ENCODE results near the gene GAGE13.
"Not testable (repeated sequence)": the region's sequence is repeated elsewhere in the genome, so short reads cannot be mapped to it uniquely, and the experiment has no call there.

GAGE13 gene

GRCh38 chrX:49309401-49309981, 21.9 kb upstream of the GAGE13 start:
- peak overlapping the region; percentile 56 for H3K9ac ChIP-seq (ENCODE audit: insufficient read length, low read depth)

GRCh38 chrX:49310371-49310770, 21.0 kb upstream of the GAGE13 start:
- DNase-seq (ENCODE audit: low read depth, low spot score), result no peak
- no peak for TF ChIP-seq ZNF274 (IDR thresholded peaks at IDR 0.05; ENCODE audit: low read depth, low read length)
- no peak for TF ChIP-seq YY1 (IDR thresholded peaks at IDR 0.05; ENCODE audit: insufficient read depth, insufficient read length)
- TF ChIP-seq SUZ12 (IDR thresholded peaks at IDR 0.05; ENCODE audit: extremely low read depth, insufficient read depth, insufficient read length), result no peak
- no peaks in the 10 kb centered on the region for H3K27me3 ChIP-seq (ENCODE audit: insufficient read depth, insufficient read length)
- peaks cover 5% of the 10 kb centered on the region for H3K4me1 ChIP-seq (ENCODE audit: insufficient read depth, insufficient read length)
- H3K36me3 ChIP-seq (ENCODE audit: insufficient read depth, insufficient read length, low read length), result no peaks in the 10 kb centered on the region
- H3K9me3 ChIP-seq (ENCODE audit: insufficient read depth, low read length), result no peaks in the 10 kb centered on the region
- peak overlapping the region; percentile 56 for H3K9ac ChIP-seq (ENCODE audit: insufficient read length, low read depth)
- peak overlapping the region; percentile 5 for H3K4me3 ChIP-seq (ENCODE audit: insufficient read length, low read depth)

More at GRCh38 chrX:49309401-49309981, 21.9 kb upstream of the GAGE13 start:
- Histone ChIP-seq H3K9me3 (ENCODE audit: insufficient read depth, low read length) (no peaks in the 10 kb centered on the region), H3K4me3 (ENCODE audit: insufficient read length, low read depth) (no peak overlapping the region), H3K27me3 (ENCODE audit: insufficient read depth, insufficient read length) (no peaks in the 10 kb centered on the region), H3K36me3 (ENCODE audit: insufficient read depth, insufficient read length, low read length) (no peaks in the 10 kb centered on the region), H3K4me1 (ENCODE audit: insufficient read depth, insufficient read length) (peaks cover 5% of the 10 kb centered on the region)
- DNase-seq (ENCODE audit: low read depth, low spot score), result peak; percentile 33
- TF ChIP-seq SUZ12 (IDR thresholded peaks at IDR 0.05; ENCODE audit: extremely low read depth, insufficient read depth, insufficient read length) (no peak), ZNF274 (IDR thresholded peaks at IDR 0.05; ENCODE audit: low read depth, low read length) (no peak), YY1 (IDR thresholded peaks at IDR 0.05; ENCODE audit: insufficient read depth, insufficient read length) (no peak)

GRCh38 chrX:49312176-49312575, 19.2 kb upstream of the GAGE13 start:
- Histone ChIP-seq H3K9me3 (ENCODE audit: insufficient read depth, low read length) (no peaks in the 10 kb centered on the region), H3K4me1 (ENCODE audit: insufficient read depth, insufficient read length) (peaks cover 5% of the 10 kb centered on the region), H3K36me3 (ENCODE audit: insufficient read depth, insufficient read length, low read length) (no peaks in the 10 kb centered on the region), H3K27me3 (ENCODE audit: insufficient read depth, insufficient read length) (no peaks in the 10 kb centered on the region), H3K9ac (ENCODE audit: insufficient read length, low read depth) (no peak overlapping the region), H3K4me3 (ENCODE audit: insufficient read length, low read depth) (no peak overlapping the region)
- no peak for DNase-seq (ENCODE audit: low read depth, low spot score)
- no peak for TF ChIP-seq SUZ12 (IDR thresholded peaks at IDR 0.05; ENCODE audit: extremely low read depth, insufficient read depth, insufficient read length)
- TF ChIP-seq YY1 (IDR thresholded peaks at IDR 0.05; ENCODE audit: insufficient read depth, insufficient read length), result no peak
- no peak for TF ChIP-seq ZNF274 (IDR thresholded peaks at IDR 0.05; ENCODE audit: low read depth, low read length)

- Histone ChIP-seq H3K9ac (ENCODE audit: insufficient read length, low read depth) (no peak overlapping the region), H3K36me3 (ENCODE audit: insufficient read depth, insufficient read length, low read length) (no peaks in the 10 kb centered on the region), H3K9me3 (ENCODE audit: insufficient read depth, low read length) (no peaks in the 10 kb centered on the region), H3K4me3 (ENCODE audit: insufficient read length, low read depth) (no peak overlapping the region), H3K27me3 (ENCODE audit: insufficient read depth, insufficient read length) (no peaks in the 10 kb centered on the region), H3K4me1 (ENCODE audit: insufficient read depth, insufficient read length) (no peaks in the 10 kb centered on the region)
- DNase-seq (ENCODE audit: low read depth, low spot score), result no peak
- TF ChIP-seq YY1 (IDR thresholded peaks at IDR 0.05; ENCODE audit: insufficient read depth, insufficient read length) (no peak), ZNF274 (IDR thresholded peaks at IDR 0.05; ENCODE audit: low read depth, low read length) (no peak), SUZ12 (IDR thresholded peaks at IDR 0.05; ENCODE audit: extremely low read depth, insufficient read depth, insufficient read length) (no peak)
Observed at GRCh38 chrX:49316085-49316484, 15.3 kb upstream of the GAGE13 start.

- not testable (repeated sequence) for H3K36me3 ChIP-seq (ENCODE audit: insufficient read depth, insufficient read length, low read length); H3K9me3 ChIP-seq (ENCODE audit: insufficient read depth, low read length)
Observed at GRCh38 chrX:49321737-49322136, 9.6 kb upstream of the GAGE13 start, which contains the start of gene GAGE12J. TSS of gene GAGE12J (plus strand) at chrX:49322037. CDS start at chrX:49323194, 1,157 bp downstream.

GRCh38 chrX:49322266-49322665, 9.1 kb upstream of the GAGE13 start:
- H3K9me3 ChIP-seq (ENCODE audit: insufficient read depth, low read length); H3K4me3 ChIP-seq (ENCODE audit: insufficient read length, low read depth); H3K4me1 ChIP-seq (ENCODE audit: insufficient read depth, insufficient read length); DNase-seq (ENCODE audit: low read depth, low spot score); H3K27me3 ChIP-seq (ENCODE audit: insufficient read depth, insufficient read length); H3K36me3 ChIP-seq (ENCODE audit: insufficient read depth, insufficient read length, low read length); H3K9ac ChIP-seq (ENCODE audit: insufficient read length, low read depth): not testable (repeated sequence)

More at GRCh38 chrX:49321737-49322136, 9.6 kb upstream of the GAGE13 start, which contains the start of gene GAGE12J:
- H3K4me1 ChIP-seq (ENCODE audit: insufficient read depth, insufficient read length); H3K4me3 ChIP-seq (ENCODE audit: insufficient read length, low read depth); DNase-seq (ENCODE audit: low read depth, low spot score); H3K27me3 ChIP-seq (ENCODE audit: insufficient read depth, insufficient read length); H3K9ac ChIP-seq (ENCODE audit: insufficient read length, low read depth): not testable (repeated sequence)

GRCh38 chrX:49323735-49324134, 7.6 kb upstream of the GAGE13 start:
- not testable (repeated sequence) for H3K27me3 ChIP-seq (ENCODE audit: insufficient read depth, insufficient read length); H3K36me3 ChIP-seq (ENCODE audit: insufficient read depth, insufficient read length, low read length); H3K9ac ChIP-seq (ENCODE audit: insufficient read length, low read depth); DNase-seq (ENCODE audit: low read depth, low spot score); H3K4me1 ChIP-seq (ENCODE audit: insufficient read depth, insufficient read length); H3K4me3 ChIP-seq (ENCODE audit: insufficient read length, low read depth); H3K9me3 ChIP-seq (ENCODE audit: insufficient read depth, low read length)

- H3K36me3 ChIP-seq (ENCODE audit: insufficient read depth, insufficient read length, low read length); H3K4me3 ChIP-seq (ENCODE audit: insufficient read length, low read depth); H3K9ac ChIP-seq (ENCODE audit: insufficient read length, low read depth); H3K4me1 ChIP-seq (ENCODE audit: insufficient read depth, insufficient read length); H3K27me3 ChIP-seq (ENCODE audit: insufficient read depth, insufficient read length); H3K9me3 ChIP-seq (ENCODE audit: insufficient read depth, low read length); DNase-seq (ENCODE audit: low read depth, low spot score): not testable (repeated sequence)
Observed at GRCh38 chrX:49330421-49330820, 961 bp upstream of the GAGE13 start.

GRCh38 chrX:49331841-49332240, 459 bp downstream of the GAGE13 start:
- DNase-seq (ENCODE audit: low read depth, low spot score); H3K4me1 ChIP-seq (ENCODE audit: insufficient read depth, insufficient read length); H3K4me3 ChIP-seq (ENCODE audit: insufficient read length, low read depth); H3K9ac ChIP-seq (ENCODE audit: insufficient read length, low read depth); H3K27me3 ChIP-seq (ENCODE audit: insufficient read depth, insufficient read length); H3K9me3 ChIP-seq (ENCODE audit: insufficient read depth, low read length); H3K36me3 ChIP-seq (ENCODE audit: insufficient read depth, insufficient read length, low read length): not testable (repeated sequence)

- not testable (repeated sequence) for H3K9ac ChIP-seq (ENCODE audit: insufficient read length, low read depth); DNase-seq (ENCODE audit: low read depth, low spot score); H3K9me3 ChIP-seq (ENCODE audit: insufficient read depth, low read length); H3K4me3 ChIP-seq (ENCODE audit: insufficient read length, low read depth); H3K4me1 ChIP-seq (ENCODE audit: insufficient read depth, insufficient read length); H3K36me3 ChIP-seq (ENCODE audit: insufficient read depth, insufficient read length, low read length); H3K27me3 ChIP-seq (ENCODE audit: insufficient read depth, insufficient read length)
Observed at GRCh38 chrX:49341449-49341848, 10.1 kb downstream of the GAGE13 start.

GRCh38 chrX:49344496-49345175, 13.3 kb downstream of the GAGE13 start:
- not testable (repeated sequence) for H3K27me3 ChIP-seq (ENCODE audit: insufficient read depth, insufficient read length); H3K4me1 ChIP-seq (ENCODE audit: insufficient read depth, insufficient read length); H3K9ac ChIP-seq (ENCODE audit: insufficient read length, low read depth); H3K9me3 ChIP-seq (ENCODE audit: insufficient read depth, low read length); H3K4me3 ChIP-seq (ENCODE audit: insufficient read length, low read depth); DNase-seq (ENCODE audit: low read depth, low spot score); H3K36me3 ChIP-seq (ENCODE audit: insufficient read depth, insufficient read length, low read length)
